ENCODE data around the gene KRTAP5-2.

The KRTAP5-2 gene

GRCh38 chr11:1554981-1555712, 42.9 kb downstream of the KRTAP5-2 start:
- no peak for TF ChIP-seq CTCF (IDR thresholded peaks at IDR 0.05; ENCODE audit: insufficient read depth, missing control alignments)
- DNase-seq (ENCODE audit: insufficient read length, low spot score), result no peak
- no peak for FAIRE-seq

- FAIRE-seq, result no peak
- no peak for TF ChIP-seq CTCF (IDR thresholded peaks at IDR 0.05; ENCODE audit: insufficient read depth, missing control alignments)
Observed at GRCh38 chr11:1553808-1554594, 44.1 kb downstream of the KRTAP5-2 start.

GRCh38 chr11:1549338-1550330, 48.5 kb downstream of the KRTAP5-2 start:
- TF ChIP-seq CTCF (IDR thresholded peaks at IDR 0.05; ENCODE audit: insufficient read depth, missing control alignments), result no peak
- DNase-seq (ENCODE audit: insufficient read length, low spot score), result no peak
- no peak for FAIRE-seq

More at GRCh38 chr11:1553808-1554594, 44.1 kb downstream of the KRTAP5-2 start:
- DNase-seq (ENCODE audit: insufficient read length, low spot score), result no peak

- DNase-seq (ENCODE audit: insufficient read length, low spot score) (no peak), FAIRE-seq (no peak)
- TF ChIP-seq CTCF (IDR thresholded peaks at IDR 0.05; ENCODE audit: insufficient read depth, missing control alignments), result no peak
Observed at GRCh38 chr11:1548221-1549070, 49.6 kb downstream of the KRTAP5-2 start.

- FAIRE-seq (no peak), DNase-seq (ENCODE audit: insufficient read length, low spot score) (no peak)
- no peak for TF ChIP-seq CTCF (IDR thresholded peaks at IDR 0.05; ENCODE audit: insufficient read depth, missing control alignments)
Observed at GRCh38 chr11:1547467-1548098, 50.5 kb downstream of the KRTAP5-2 start.

Measured in D721Med (cell line).